DOHH2 (cell line): ENCODE results near the gene USP17L5.
"Not testable (repeated sequence)": the region's sequence is repeated elsewhere in the genome, so short reads cannot be mapped to it uniquely, and the experiment has no call there.

Source experiments
- H3F3A ChIP-seq: fragments of 200-600 bp; sonication (generic), shearing (Covaris generic); 2 replicates; pipeline ENCODE4 v1.6.0; 2016; ENCODE audit warnings: antibody characterized with exemption, mild to moderate bottlenecking; ENCODE audit not compliant: control insufficient read depth, insufficient read depth
- H3K27ac ChIP-seq: fragments of 200-600 bp; sonication (generic); 2 replicates; pipeline ENCODE4 v1.5.1; 2014; ENCODE audit warnings: low read depth, mild to moderate bottlenecking, low read length, moderate library complexity
- H3K27me3 ChIP-seq: fragments of 200-600 bp; sonication (generic); 2 replicates; pipeline ENCODE4 v1.6.1; 2014; ENCODE audit warnings: mild to moderate bottlenecking, low read length, mixed read lengths; ENCODE audit not compliant: control insufficient read depth
- H3K36me3 ChIP-seq: fragments of 200-600 bp; sonication (generic); 2 replicates; pipeline ENCODE4 v1.6.1; 2014; ENCODE audit warnings: mild to moderate bottlenecking, low read length, moderate library complexity, mixed read lengths; ENCODE audit not compliant: control insufficient read depth
- H3K4me1 ChIP-seq: fragments of 200-600 bp; sonication (generic); 2 replicates; pipeline ENCODE4 v1.6.1; 2014; ENCODE audit warnings: mild to moderate bottlenecking, low read length, mixed read lengths; ENCODE audit not compliant: control insufficient read depth
- H3K4me2 ChIP-seq: fragments of 200-600 bp; sonication (generic); 2 replicates; pipeline ENCODE4 v1.6.0; 2014; ENCODE audit warnings: mild to moderate bottlenecking, low read length, moderate library complexity
- H3K4me3 ChIP-seq: fragments of 200-600 bp; sonication (generic); 2 replicates; pipeline ENCODE4 v1.5.1; 2014; ENCODE audit warnings: mild to moderate bottlenecking, low read length, mixed read lengths
- H3K79me2 ChIP-seq: fragments of 200-600 bp; sonication (generic); 2 replicates; pipeline ENCODE4 v1.6.1; 2014; ENCODE audit warnings: mild to moderate bottlenecking, low read length, mixed read lengths; ENCODE audit not compliant: control insufficient read depth
- H3K9me2 ChIP-seq: fragments of 200-600 bp; sonication (generic); replicated peaks from 2 replicates; pipeline ENCODE4 v1.6.1; 2014; ENCODE audit warnings: mild to moderate bottlenecking, low read length, mixed read lengths; ENCODE audit not compliant: control insufficient read depth
- H3K9me3 ChIP-seq: fragments of 200-600 bp; sonication (generic); 2 replicates; pipeline ENCODE4 v1.6.1; 2014; ENCODE audit warnings: antibody characterized with exemption, low read length, mixed read lengths; ENCODE audit not compliant: control insufficient read depth, insufficient read depth
- H4K20me1 ChIP-seq: fragments of 200-600 bp; sonication (generic); 2 replicates; pipeline ENCODE4 v1.6.0; 2014; ENCODE audit warnings: low read depth, mild to moderate bottlenecking, antibody characterized with exemption, low read length, moderate library complexity; ENCODE audit not compliant: control insufficient read depth, insufficient read depth

Gene USP17L5, protein sequence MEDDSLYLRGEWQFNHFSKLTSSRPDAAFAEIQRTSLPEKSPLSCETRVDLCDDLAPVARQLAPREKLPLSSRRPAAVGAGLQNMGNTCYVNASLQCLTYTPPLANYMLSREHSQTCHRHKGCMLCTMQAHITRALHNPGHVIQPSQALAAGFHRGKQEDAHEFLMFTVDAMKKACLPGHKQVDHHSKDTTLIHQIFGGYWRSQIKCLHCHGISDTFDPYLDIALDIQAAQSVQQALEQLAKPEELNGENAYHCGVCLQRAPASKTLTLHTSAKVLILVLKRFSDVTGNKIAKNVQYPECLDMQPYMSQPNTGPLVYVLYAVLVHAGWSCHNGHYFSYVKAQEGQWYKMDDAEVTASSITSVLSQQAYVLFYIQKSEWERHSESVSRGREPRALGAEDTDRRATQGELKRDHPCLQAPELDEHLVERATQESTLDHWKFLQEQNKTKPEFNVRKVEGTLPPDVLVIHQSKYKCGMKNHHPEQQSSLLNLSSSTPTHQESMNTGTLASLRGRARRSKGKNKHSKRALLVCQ

DNA sequence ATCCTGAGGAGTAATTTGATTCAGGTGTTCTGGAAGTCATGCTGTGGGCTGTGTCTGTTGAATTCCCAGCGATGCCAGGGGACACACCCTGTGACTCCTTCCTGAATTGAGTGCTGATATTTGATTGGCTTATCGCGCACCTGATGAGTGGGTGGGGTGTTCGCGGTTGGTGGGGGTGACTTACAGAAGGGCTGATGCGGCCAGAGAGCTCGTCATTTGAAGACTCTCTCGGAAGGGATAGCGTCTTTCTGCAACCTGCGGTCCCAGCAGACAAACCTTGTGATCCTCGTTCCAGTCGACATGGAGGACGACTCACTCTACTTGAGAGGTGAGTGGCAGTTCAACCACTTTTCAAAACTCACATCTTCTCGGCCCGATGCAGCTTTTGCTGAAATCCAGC lies at the start of gene USP17L5:
TSS of gene USP17L5 (plus strand) at position 301 of the 400 bp plus-strand sequence. CDS start at position 301, 0 bp downstream.
- H3K79me2 ChIP-seq, H3K4me2 ChIP-seq, H3K4me1 ChIP-seq, H3K27me3 ChIP-seq, H3K9me2 ChIP-seq, H3F3A ChIP-seq, H3K9me3 ChIP-seq, H4K20me1 ChIP-seq, H3K36me3 ChIP-seq, H3K27ac ChIP-seq, H3K4me3 ChIP-seq: not testable (repeated sequence)

DNA sequence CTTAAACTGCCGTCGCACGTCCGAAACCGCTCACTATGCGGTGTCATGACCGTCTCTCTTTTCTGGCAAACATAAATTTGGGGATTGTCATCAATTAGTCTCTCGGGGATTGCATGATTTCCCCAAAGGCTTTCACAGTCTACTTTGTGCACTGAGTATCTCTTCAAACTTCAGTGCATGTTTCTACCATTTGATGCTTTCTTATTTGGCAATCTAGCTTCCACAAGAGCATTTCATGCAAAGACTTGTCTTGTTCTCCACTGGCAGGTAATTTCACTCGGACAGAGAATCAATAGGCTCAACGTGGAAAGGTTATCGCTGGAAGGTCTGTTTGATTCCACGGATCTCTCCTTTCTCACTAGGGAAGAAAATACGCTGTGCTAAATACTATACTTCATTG lies 15.0 kb upstream of the USP17L5 start:
- not testable (repeated sequence) for H3K79me2 ChIP-seq, H3K9me2 ChIP-seq, H3K9me3 ChIP-seq, H3K4me3 ChIP-seq, H3K27ac ChIP-seq, H3F3A ChIP-seq, H4K20me1 ChIP-seq, H3K4me2 ChIP-seq, H3K4me1 ChIP-seq, H3K36me3 ChIP-seq, H3K27me3 ChIP-seq

DNA sequence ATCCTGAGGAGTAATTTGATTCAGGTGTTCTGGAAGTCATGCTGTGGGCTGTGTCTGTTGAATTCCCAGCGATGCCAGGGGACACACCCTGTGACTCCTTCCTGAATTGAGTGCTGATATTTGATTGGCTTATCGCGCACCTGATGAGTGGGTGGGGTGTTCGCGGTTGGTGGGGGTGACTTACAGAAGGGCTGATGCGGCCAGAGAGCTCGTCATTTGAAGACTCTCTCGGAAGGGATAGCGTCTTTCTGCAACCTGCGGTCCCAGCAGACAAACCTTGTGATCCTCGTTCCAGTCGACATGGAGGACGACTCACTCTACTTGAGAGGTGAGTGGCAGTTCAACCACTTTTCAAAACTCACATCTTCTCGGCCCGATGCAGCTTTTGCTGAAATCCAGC lies 14.3 kb upstream of the USP17L5 start, which contains the start of gene USP17L24:
TSS of gene USP17L24 (plus strand) at position 301 of the 400 bp plus-strand sequence. CDS start at position 301, 0 bp downstream.
- H3K9me2 ChIP-seq, H3K79me2 ChIP-seq, H3F3A ChIP-seq, H3K27me3 ChIP-seq, H3K4me3 ChIP-seq, H4K20me1 ChIP-seq, H3K9me3 ChIP-seq, H3K4me2 ChIP-seq, H3K36me3 ChIP-seq, H3K4me1 ChIP-seq, H3K27ac ChIP-seq: not testable (repeated sequence)

DNA sequence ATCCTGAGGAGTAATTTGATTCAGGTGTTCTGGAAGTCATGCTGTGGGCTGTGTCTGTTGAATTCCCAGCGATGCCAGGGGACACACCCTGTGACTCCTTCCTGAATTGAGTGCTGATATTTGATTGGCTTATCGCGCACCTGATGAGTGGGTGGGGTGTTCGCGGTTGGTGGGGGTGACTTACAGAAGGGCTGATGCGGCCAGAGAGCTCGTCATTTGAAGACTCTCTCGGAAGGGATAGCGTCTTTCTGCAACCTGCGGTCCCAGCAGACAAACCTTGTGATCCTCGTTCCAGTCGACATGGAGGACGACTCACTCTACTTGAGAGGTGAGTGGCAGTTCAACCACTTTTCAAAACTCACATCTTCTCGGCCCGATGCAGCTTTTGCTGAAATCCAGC lies 9.6 kb upstream of the USP17L5 start, which contains the start of gene USP17L25:
TSS of gene USP17L25 (plus strand) at position 301 of the 400 bp plus-strand sequence. CDS start at position 301, 0 bp downstream.
- H3K36me3 ChIP-seq, H3K27me3 ChIP-seq, H3K4me1 ChIP-seq, H3K4me3 ChIP-seq, H3K79me2 ChIP-seq, H4K20me1 ChIP-seq, H3K9me3 ChIP-seq, H3F3A ChIP-seq, H3K27ac ChIP-seq, H3K9me2 ChIP-seq, H3K4me2 ChIP-seq: not testable (repeated sequence)

DNA sequence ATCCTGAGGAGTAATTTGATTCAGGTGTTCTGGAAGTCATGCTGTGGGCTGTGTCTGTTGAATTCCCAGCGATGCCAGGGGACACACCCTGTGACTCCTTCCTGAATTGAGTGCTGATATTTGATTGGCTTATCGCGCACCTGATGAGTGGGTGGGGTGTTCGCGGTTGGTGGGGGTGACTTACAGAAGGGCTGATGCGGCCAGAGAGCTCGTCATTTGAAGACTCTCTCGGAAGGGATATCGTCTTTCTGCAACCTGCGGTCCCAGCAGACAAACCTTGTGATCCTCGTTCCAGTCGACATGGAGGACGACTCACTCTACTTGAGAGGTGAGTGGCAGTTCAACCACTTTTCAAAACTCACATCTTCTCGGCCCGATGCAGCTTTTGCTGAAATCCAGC lies 4.8 kb upstream of the USP17L5 start, which contains the start of gene USP17L26:
TSS of gene USP17L26 (plus strand) at position 301 of the 400 bp plus-strand sequence. CDS start at position 301, 0 bp downstream.
- not testable (repeated sequence) for H3K27me3 ChIP-seq, H3K27ac ChIP-seq, H3K4me2 ChIP-seq, H3K36me3 ChIP-seq, H3K79me2 ChIP-seq, H3K4me3 ChIP-seq, H4K20me1 ChIP-seq, H3F3A ChIP-seq, H3K4me1 ChIP-seq, H3K9me3 ChIP-seq, H3K9me2 ChIP-seq

DNA sequence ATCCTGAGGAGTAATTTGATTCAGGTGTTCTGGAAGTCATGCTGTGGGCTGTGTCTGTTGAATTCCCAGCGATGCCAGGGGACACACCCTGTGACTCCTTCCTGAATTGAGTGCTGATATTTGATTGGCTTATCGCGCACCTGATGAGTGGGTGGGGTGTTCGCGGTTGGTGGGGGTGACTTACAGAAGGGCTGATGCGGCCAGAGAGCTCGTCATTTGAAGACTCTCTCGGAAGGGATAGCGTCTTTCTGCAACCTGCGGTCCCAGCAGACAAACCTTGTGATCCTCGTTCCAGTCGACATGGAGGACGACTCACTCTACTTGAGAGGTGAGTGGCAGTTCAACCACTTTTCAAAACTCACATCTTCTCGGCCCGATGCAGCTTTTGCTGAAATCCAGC lies 4.6 kb downstream of the USP17L5 start, which contains the start of gene USP17L27:
TSS of gene USP17L27 (plus strand) at position 301 of the 400 bp plus-strand sequence. CDS start at position 301, 0 bp downstream.
- H3K4me3 ChIP-seq, H4K20me1 ChIP-seq, H3K4me1 ChIP-seq, H3K27me3 ChIP-seq, H3K27ac ChIP-seq, H3K9me2 ChIP-seq, H3K36me3 ChIP-seq, H3K9me3 ChIP-seq, H3K79me2 ChIP-seq, H3F3A ChIP-seq, H3K4me2 ChIP-seq: not testable (repeated sequence)

DNA sequence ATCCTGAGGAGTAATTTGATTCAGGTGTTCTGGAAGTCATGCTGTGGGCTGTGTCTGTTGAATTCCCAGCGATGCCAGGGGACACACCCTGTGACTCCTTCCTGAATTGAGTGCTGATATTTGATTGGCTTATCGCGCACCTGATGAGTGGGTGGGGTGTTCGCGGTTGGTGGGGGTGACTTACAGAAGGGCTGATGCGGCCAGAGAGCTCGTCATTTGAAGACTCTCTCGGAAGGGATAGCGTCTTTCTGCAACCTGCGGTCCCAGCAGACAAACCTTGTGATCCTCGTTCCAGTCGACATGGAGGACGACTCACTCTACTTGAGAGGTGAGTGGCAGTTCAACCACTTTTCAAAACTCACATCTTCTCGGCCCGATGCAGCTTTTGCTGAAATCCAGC lies 9.4 kb downstream of the USP17L5 start, which contains the start of gene USP17L28:
TSS of gene USP17L28 (plus strand) at position 301 of the 400 bp plus-strand sequence. CDS start at position 301, 0 bp downstream.
- not testable (repeated sequence) for H4K20me1 ChIP-seq, H3K36me3 ChIP-seq, H3K4me2 ChIP-seq, H3K4me3 ChIP-seq, H3K27me3 ChIP-seq, H3K9me2 ChIP-seq, H3K4me1 ChIP-seq, H3K9me3 ChIP-seq, H3K79me2 ChIP-seq, H3K27ac ChIP-seq, H3F3A ChIP-seq

DNA sequence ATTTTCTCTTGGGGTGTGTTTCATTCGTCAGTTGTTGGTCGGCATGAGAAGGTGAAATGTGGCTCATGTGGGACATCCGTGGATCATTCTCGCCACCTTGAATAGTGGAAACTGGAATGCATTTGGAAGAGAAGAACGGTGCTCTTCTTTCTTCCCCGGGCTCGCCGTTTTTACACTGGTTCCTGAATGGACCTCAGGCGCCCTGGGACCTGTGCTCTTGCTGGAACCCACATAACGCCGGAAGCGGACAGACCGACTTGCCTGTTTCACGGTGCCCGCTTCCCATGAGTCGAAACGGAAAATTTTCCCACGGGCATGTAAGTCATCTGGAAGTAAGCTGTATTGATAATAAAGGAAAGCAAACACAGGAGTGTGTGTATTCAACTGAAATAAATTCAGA lies 11.7 kb downstream of the USP17L5 start:
- not testable (repeated sequence) for H3K4me1 ChIP-seq, H3K9me3 ChIP-seq, H3K79me2 ChIP-seq, H3K36me3 ChIP-seq, H3K27me3 ChIP-seq, H4K20me1 ChIP-seq, H3F3A ChIP-seq, H3K4me2 ChIP-seq, H3K4me3 ChIP-seq, H3K9me2 ChIP-seq, H3K27ac ChIP-seq
